Astrocyte (in vitro differentiated cells and primary cell): ENCODE measurements around the gene MAN1A1.

ENCODE experiments used
- EZH2 ChIP-seq: IDR thresholded peaks from 2 replicates; pipeline ENCODE4 v1.6.1; 2012; ENCODE audit warnings: mild to moderate bottlenecking, low read length, inconsistent platforms; ENCODE audit not compliant: insufficient read depth
- TF ChIP-seq, protein P1 (sequence below): IDR thresholded peaks from 2 replicates; pipeline ENCODE4 v1.5.1; 2011; ENCODE audit warnings: low read depth, mild to moderate bottlenecking, inconsistent platforms, low read length, moderate library complexity; ENCODE audit not compliant: insufficient read depth

DNA sequence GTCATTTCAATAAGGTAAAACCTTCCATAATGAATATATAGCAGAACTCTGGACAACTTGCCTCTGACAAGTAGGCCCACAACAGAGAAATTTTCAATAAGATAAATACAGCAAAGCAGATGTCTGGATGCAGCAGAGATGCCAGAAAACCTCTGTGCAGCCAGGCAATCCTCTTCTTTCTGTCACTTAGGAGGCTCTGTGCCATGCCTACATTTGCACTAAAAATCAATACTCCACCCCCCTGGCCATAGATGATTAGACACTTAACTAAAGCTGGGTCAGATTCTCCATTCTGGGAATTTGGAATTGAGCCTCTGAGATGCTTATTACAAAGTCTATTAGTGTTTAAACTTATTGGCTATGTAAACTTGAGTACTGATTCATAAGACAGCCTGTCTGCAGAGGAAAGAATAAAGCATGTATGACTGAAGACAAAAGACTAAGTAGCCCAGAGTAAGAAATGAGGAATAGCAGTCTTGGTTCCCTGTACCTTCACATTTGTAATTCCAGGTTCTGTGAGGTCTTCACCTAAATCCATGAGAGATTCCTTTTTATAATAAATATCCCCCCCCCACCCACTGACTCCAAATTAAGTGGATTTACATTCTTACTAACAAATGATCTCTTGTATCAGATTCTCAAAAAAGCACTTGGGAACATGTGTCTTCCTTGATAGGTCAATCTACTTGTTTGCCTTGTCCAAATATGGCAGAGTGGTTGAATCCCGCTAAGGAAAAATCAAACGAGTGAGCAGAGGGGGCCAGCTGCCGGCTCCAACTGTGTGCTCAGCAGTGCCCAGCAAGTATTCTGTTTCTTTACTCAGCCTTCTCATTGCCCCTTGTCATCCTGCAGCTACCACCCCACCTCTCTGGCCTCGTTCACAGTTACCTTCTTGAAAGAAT, 20.4 kb downstream of the MAN1A1 start:
- TF ChIP-seq, protein P1, sequence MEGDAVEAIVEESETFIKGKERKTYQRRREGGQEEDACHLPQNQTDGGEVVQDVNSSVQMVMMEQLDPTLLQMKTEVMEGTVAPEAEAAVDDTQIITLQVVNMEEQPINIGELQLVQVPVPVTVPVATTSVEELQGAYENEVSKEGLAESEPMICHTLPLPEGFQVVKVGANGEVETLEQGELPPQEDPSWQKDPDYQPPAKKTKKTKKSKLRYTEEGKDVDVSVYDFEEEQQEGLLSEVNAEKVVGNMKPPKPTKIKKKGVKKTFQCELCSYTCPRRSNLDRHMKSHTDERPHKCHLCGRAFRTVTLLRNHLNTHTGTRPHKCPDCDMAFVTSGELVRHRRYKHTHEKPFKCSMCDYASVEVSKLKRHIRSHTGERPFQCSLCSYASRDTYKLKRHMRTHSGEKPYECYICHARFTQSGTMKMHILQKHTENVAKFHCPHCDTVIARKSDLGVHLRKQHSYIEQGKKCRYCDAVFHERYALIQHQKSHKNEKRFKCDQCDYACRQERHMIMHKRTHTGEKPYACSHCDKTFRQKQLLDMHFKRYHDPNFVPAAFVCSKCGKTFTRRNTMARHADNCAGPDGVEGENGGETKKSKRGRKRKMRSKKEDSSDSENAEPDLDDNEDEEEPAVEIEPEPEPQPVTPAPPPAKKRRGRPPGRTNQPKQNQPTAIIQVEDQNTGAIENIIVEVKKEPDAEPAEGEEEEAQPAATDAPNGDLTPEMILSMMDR: no peak
- TF ChIP-seq EZH2: no peak
